ENCODE data around the gene LRRC18.

Gene LRRC18

GRCh38 chr10:48903151-48903550, 36.5 kb downstream of the LRRC18 start:
- Histone ChIP-seq H3F3A (ENCODE audit: control insufficient read depth, insufficient read depth) (no peaks in the 10 kb centered on the region), H3K4me2 (ENCODE audit: low read length) (no peak overlapping the region), H3K27me3 (ENCODE audit: control insufficient read depth, low read length) (no peaks in the 10 kb centered on the region), H4K20me1 (ENCODE audit: control insufficient read depth, insufficient read depth, low read depth, low read length) (no peaks in the 10 kb centered on the region), H3K9me3 (ENCODE audit: control insufficient read depth, insufficient read depth, low read length) (no peaks in the 10 kb centered on the region), H3K9me2 (replicated peaks; ENCODE audit: control insufficient read depth, low read length) (no peaks in the 10 kb centered on the region), H3K4me3 (ENCODE audit: low read length) (no peak overlapping the region), H3K27ac (ENCODE audit: low read depth, low read length) (no peak overlapping the region), H3K79me2 (ENCODE audit: control insufficient read depth, low read length) (no peaks in the 10 kb centered on the region), H3K4me1 (ENCODE audit: control insufficient read depth, low read length) (no peaks in the 10 kb centered on the region), H3K36me3 (ENCODE audit: control insufficient read depth, low read length) (peaks cover 24% of the 10 kb centered on the region)
- TF ChIP-seq CTCF (IDR thresholded peaks at IDR 0.05; ENCODE audit: low read depth, low read length, poor library complexity, severe bottlenecking) (no peak), EZH2phosphoT487 (IDR thresholded peaks at IDR 0.05; ENCODE audit: borderline replicate concordance, low read length) (no peak)

- H3K9me3 ChIP-seq (ENCODE audit: control insufficient read depth, insufficient read depth, low read length), result no peaks in the 10 kb centered on the region
- no peak overlapping the region for H3K27ac ChIP-seq (ENCODE audit: low read depth, low read length)
- no peaks in the 10 kb centered on the region for H3K9me2 ChIP-seq (replicated peaks; ENCODE audit: control insufficient read depth, low read length)
- no peaks in the 10 kb centered on the region for H3K27me3 ChIP-seq (ENCODE audit: control insufficient read depth, low read length)
- H3K36me3 ChIP-seq (ENCODE audit: control insufficient read depth, low read length), result peaks cover 22% of the 10 kb centered on the region
- no peaks in the 10 kb centered on the region for H4K20me1 ChIP-seq (ENCODE audit: control insufficient read depth, insufficient read depth, low read depth, low read length)
- H3K4me1 ChIP-seq (ENCODE audit: control insufficient read depth, low read length), result no peaks in the 10 kb centered on the region
- H3K4me3 ChIP-seq (ENCODE audit: low read length), result no peak overlapping the region
- H3K4me2 ChIP-seq (ENCODE audit: low read length), result no peak overlapping the region
- H3K79me2 ChIP-seq (ENCODE audit: control insufficient read depth, low read length), result no peaks in the 10 kb centered on the region
- no peak for TF ChIP-seq CTCF (IDR thresholded peaks at IDR 0.05; ENCODE audit: low read depth, low read length, poor library complexity, severe bottlenecking)
- TF ChIP-seq EZH2phosphoT487 (IDR thresholded peaks at IDR 0.05; ENCODE audit: borderline replicate concordance, low read length), result no peak
- no peaks in the 10 kb centered on the region for H3F3A ChIP-seq (ENCODE audit: control insufficient read depth, insufficient read depth)
Measured at GRCh38 chr10:48902096-48902495, 37.5 kb downstream of the LRRC18 start.

- Histone ChIP-seq H3K4me3 (ENCODE audit: low read length) (no peak overlapping the region), H3K9me3 (ENCODE audit: control insufficient read depth, insufficient read depth, low read length) (no peaks in the 10 kb centered on the region), H3F3A (ENCODE audit: control insufficient read depth, insufficient read depth) (no peaks in the 10 kb centered on the region), H3K9me2 (replicated peaks; ENCODE audit: control insufficient read depth, low read length) (no peaks in the 10 kb centered on the region), H3K27ac (ENCODE audit: low read depth, low read length) (no peak overlapping the region), H3K27me3 (ENCODE audit: control insufficient read depth, low read length) (no peaks in the 10 kb centered on the region), H3K4me1 (ENCODE audit: control insufficient read depth, low read length) (no peaks in the 10 kb centered on the region), H3K4me2 (ENCODE audit: low read length) (no peak overlapping the region), H3K36me3 (ENCODE audit: control insufficient read depth, low read length) (peaks cover 22% of the 10 kb centered on the region), H4K20me1 (ENCODE audit: control insufficient read depth, insufficient read depth, low read depth, low read length) (no peaks in the 10 kb centered on the region), H3K79me2 (ENCODE audit: control insufficient read depth, low read length) (no peaks in the 10 kb centered on the region)
- TF ChIP-seq CTCF (IDR thresholded peaks at IDR 0.05; ENCODE audit: low read depth, low read length, poor library complexity, severe bottlenecking) (no peak), EZH2phosphoT487 (IDR thresholded peaks at IDR 0.05; ENCODE audit: borderline replicate concordance, low read length) (no peak)
Measured at GRCh38 chr10:48901319-48901718, 38.3 kb downstream of the LRRC18 start.

- H3K9me3 ChIP-seq (ENCODE audit: control insufficient read depth, insufficient read depth, low read length), result no peaks in the 10 kb centered on the region
- H3K79me2 ChIP-seq (ENCODE audit: control insufficient read depth, low read length), result no peaks in the 10 kb centered on the region
- no peaks in the 10 kb centered on the region for H4K20me1 ChIP-seq (ENCODE audit: control insufficient read depth, insufficient read depth, low read depth, low read length)
- no peaks in the 10 kb centered on the region for H3F3A ChIP-seq (ENCODE audit: control insufficient read depth, insufficient read depth)
- no peak overlapping the region for H3K4me2 ChIP-seq (ENCODE audit: low read length)
- no peaks in the 10 kb centered on the region for H3K9me2 ChIP-seq (replicated peaks; ENCODE audit: control insufficient read depth, low read length)
- H3K27ac ChIP-seq (ENCODE audit: low read depth, low read length), result no peak overlapping the region
- TF ChIP-seq CTCF (IDR thresholded peaks at IDR 0.05; ENCODE audit: low read depth, low read length, poor library complexity, severe bottlenecking), result no peak
- TF ChIP-seq EZH2phosphoT487 (IDR thresholded peaks at IDR 0.05; ENCODE audit: borderline replicate concordance, low read length), result no peak
- no peak overlapping the region for H3K4me3 ChIP-seq (ENCODE audit: low read length)
- no peaks in the 10 kb centered on the region for H3K27me3 ChIP-seq (ENCODE audit: control insufficient read depth, low read length)
- H3K36me3 ChIP-seq (ENCODE audit: control insufficient read depth, low read length), result peaks cover 22% of the 10 kb centered on the region
- H3K4me1 ChIP-seq (ENCODE audit: control insufficient read depth, low read length), result no peaks in the 10 kb centered on the region
Measured at GRCh38 chr10:48900371-48900801, 39.3 kb downstream of the LRRC18 start.

Data from DOHH2 (cell line).